Measurements from ENCODE around the gene GAS2L2. TPM values are rescaled to one million over a fixed set of nuclear protein-coding genes. Genes with fewer than 3 reads are reported as not detected.

Gene GAS2L2
- total RNA-seq, 2 experiments from 2014 or later: 0.07 TPM; not detected in 1

DNA sequence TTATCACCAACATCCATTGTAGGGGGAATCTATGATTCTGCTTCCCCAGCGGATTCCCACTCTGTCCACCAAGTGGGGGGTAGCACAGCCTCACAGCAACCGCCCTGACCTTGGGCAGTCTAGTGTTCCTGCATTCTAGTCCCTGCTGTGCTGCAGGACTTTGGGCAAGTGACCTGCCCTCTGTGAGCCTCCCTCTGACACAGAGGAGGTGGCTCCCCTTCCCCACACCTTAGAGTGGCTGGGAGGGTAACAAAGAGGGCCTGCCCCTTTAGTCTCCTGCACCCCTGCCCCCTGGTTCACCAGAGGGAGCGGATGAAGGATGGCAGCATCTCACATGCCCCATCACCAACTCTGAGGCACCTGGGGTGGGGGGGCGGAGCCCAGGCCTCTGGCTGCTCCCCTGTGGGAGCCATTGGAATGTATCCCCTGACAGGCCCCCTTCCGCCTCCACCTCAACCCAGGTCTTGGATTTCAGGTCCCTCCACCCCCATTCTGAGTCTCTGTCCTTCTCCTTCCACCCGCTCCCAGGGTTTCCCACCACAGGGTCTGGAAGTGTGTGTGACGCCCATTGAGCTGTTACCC, 10.1 kb downstream of the GAS2L2 start:
- intact Hi-C loops (cut with micrococcal nuclease): loop anchor here (10.0 kb wide), 1 partner anchor 208 kb away; the partner anchor contains the start of gene SLFN12L
- H3K4me1 Mint-ChIP-seq (ENCODE audit: low read depth): peaks cover 7% of the 10 kb centered on the region
- no peak for DNase-seq
- CTCF ChIA-PET: interaction anchor here (1.2 to 2.5 kb wide), 2 partner anchors 12 to 130 kb away, joined by 6 to 8 read pairs; partner anchors contain the start of gene RASL10B
- no peak overlapping the region for H3K4me3 Mint-ChIP-seq
- peaks cover 30% of the 10 kb centered on the region for H3K27me3 Mint-ChIP-seq (ENCODE audit: low read depth)
- H3K27ac Mint-ChIP-seq: no peak overlapping the region
- no peaks in the 10 kb centered on the region for H3K9me3 Mint-ChIP-seq
- H3K36me3 Mint-ChIP-seq (ENCODE audit: low read depth): no peaks in the 10 kb centered on the region

DNA sequence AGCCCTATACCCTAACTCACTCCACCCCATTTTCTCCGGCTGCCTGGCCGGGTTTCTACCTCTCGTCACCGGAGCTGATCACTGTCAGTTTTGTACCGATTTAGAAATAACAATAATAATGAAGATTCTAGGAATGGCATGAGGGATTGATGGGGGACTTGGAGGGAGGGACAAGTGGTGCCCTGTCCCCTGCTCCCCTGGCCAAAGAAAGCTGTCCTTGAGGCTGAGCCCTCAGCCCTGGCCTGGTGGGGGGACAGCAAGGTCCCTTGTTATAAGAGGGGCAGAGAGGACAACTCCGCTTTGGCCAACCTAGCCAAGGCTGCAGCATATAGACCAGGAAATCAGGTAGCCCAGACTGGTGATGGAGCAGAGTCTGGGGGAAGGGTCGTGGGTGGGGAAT, 10.5 kb downstream of the GAS2L2 start:
- CTCF ChIA-PET: no interaction called here
- H3K27ac Mint-ChIP-seq: no peak overlapping the region
- no peak for DNase-seq
- H3K4me3 Mint-ChIP-seq: no peak overlapping the region
- intact Hi-C loops (cut with micrococcal nuclease): loop anchor here (10.0 kb wide), 1 partner anchor 208 kb away; the partner anchor contains the start of gene SLFN12L
- peaks cover 30% of the 10 kb centered on the region for H3K27me3 Mint-ChIP-seq (ENCODE audit: low read depth)
- H3K4me1 Mint-ChIP-seq (ENCODE audit: low read depth): peaks cover 6% of the 10 kb centered on the region
- H3K9me3 Mint-ChIP-seq: no peaks in the 10 kb centered on the region
- H3K36me3 Mint-ChIP-seq (ENCODE audit: low read depth): no peaks in the 10 kb centered on the region

DNA sequence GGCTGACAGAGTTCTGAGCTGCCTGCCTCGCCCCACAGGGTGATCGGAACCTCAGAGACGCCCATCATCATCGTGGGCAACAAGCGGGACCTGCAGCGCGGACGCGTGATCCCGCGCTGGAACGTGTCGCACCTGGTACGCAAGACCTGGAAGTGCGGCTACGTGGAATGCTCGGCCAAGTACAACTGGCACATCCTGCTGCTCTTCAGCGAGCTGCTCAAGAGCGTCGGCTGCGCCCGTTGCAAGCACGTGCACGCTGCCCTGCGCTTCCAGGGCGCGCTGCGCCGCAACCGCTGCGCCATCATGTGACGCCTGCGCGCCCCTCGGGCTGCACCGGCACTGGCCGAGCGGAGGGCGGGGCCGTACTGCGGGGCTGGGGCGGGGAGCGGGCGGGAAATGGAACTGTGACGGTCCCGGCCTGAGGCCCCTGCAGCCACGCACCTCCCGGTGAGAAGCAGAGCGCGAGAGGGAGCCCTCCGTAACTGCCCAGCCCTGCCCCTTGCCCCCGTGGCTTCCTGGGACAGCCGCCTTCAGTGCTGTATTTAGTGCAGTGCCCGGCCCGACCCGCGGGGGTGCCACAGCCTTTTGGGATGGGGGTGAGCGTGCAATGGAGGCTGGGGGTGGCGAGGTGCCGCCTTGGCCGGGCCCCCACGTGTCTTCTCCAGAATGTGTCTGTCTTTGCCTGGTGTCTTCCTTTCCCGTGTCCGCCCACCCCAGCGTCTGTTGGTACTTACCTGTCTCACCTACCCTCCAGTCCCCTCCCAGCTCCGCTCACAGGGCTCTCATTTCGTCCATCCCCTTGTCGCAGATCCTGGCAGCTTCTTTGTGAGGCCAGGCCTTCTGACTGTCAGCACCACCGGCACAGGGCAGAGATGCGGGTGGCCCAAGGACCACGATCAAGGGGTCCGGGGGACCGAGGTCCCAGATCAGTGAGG, 11.8 kb downstream of the GAS2L2 start:
- CTCF ChIA-PET: no interaction called here

DNA sequence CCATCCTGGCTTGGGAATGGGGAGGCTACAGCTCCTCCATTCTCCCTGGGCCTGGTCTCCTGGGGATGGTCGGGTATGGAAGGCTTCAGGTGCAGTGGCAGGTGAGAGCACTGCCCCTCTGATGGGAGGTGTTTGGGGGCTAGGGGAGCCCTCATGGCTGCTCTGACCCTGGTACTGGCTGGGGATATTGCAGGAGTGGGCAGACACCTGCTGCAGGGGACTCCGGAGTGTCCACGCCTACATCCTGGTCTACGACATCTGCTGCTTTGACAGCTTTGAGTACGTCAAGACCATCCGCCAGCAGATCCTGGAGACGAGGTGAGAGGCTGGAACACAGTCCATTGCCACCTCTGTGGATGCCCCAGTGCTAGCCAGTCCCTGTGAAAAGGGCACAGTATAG, 12.8 kb downstream of the GAS2L2 start:
- H3K9me3 Mint-ChIP-seq: no peaks in the 10 kb centered on the region
- H3K27ac Mint-ChIP-seq: no peak overlapping the region
- CTCF ChIA-PET: interaction anchor here (0.8 to 1.0 kb wide), 2 partner anchors 9 to 14 kb away, joined by 3 to 4 read pairs; partner anchors contain the start of gene RASL10B
- DNase-seq: no peak
- H3K27me3 Mint-ChIP-seq (ENCODE audit: low read depth): peaks cover 30% of the 10 kb centered on the region
- no peaks in the 10 kb centered on the region for H3K36me3 Mint-ChIP-seq (ENCODE audit: low read depth)
- peaks cover 6% of the 10 kb centered on the region for H3K4me1 Mint-ChIP-seq (ENCODE audit: low read depth)
- intact Hi-C loops (cut with micrococcal nuclease): loop anchor here (10.0 kb wide), 1 partner anchor 205 kb away; the partner anchor contains the start of gene SLFN12L
- no peak overlapping the region for H3K4me3 Mint-ChIP-seq

More for the DNA sequence above, 11.8 kb downstream of the GAS2L2 start:
- peak overlapping the region; percentile 36 for H3K4me3 Mint-ChIP-seq
- intact Hi-C loops (cut with micrococcal nuclease): loop anchor here (10.0 kb wide), 1 partner anchor 206 kb away; the partner anchor contains the start of gene SLFN12L
- peaks cover 30% of the 10 kb centered on the region for H3K27me3 Mint-ChIP-seq (ENCODE audit: low read depth)
- H3K27ac Mint-ChIP-seq: no peak overlapping the region
- DNase-seq: peak; percentile 38
- H3K9me3 Mint-ChIP-seq: no peaks in the 10 kb centered on the region
- H3K4me1 Mint-ChIP-seq (ENCODE audit: low read depth): peaks cover 6% of the 10 kb centered on the region
- no peaks in the 10 kb centered on the region for H3K36me3 Mint-ChIP-seq (ENCODE audit: low read depth)

DNA sequence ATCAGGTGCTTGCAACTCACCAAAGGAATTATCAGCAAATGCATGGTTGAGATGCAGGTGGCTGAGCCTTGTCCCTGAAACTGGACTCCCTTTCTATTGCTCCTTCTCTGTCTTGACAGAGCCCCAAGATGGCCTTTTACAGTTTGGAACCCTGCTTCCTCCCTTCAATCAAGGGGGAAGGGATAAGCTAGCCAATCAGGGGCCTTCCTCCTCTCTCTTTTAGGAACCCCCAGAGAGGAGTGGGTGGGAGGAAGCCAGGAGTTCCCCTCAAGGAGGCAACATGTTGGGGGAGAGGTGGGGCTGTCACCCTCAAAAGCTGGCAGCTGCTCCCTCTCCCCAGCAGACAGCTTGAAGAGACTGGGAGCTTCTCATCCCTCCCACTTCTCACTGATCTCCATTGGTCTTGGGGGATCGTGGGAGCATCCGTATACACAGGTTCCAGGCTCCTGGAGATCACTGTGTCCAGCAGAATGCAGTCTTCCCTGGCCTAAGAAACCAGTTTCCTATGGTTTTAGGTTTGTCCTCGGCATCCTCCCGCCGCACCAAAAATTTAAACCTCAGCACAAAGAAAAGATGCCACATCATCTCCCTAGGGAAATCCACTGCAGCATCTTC, 14.4 kb downstream of the GAS2L2 start:
- no peak for DNase-seq
- intact Hi-C loops (cut with micrococcal nuclease): no loop called here
- Mint-ChIP-seq H3K36me3 (ENCODE audit: low read depth) (no peaks in the 10 kb centered on the region), H3K27ac (no peak overlapping the region), H3K27me3 (ENCODE audit: low read depth) (peaks cover 24% of the 10 kb centered on the region), H3K4me1 (ENCODE audit: low read depth) (peaks cover 6% of the 10 kb centered on the region), H3K9me3 (no peaks in the 10 kb centered on the region), H3K4me3 (no peak overlapping the region)
- CTCF ChIA-PET: interaction anchor here (0.5 kb wide), 2 partner anchors 16 to 32 kb away, joined by 3 to 4 read pairs; no protein-coding TSS in a partner anchor

DNA sequence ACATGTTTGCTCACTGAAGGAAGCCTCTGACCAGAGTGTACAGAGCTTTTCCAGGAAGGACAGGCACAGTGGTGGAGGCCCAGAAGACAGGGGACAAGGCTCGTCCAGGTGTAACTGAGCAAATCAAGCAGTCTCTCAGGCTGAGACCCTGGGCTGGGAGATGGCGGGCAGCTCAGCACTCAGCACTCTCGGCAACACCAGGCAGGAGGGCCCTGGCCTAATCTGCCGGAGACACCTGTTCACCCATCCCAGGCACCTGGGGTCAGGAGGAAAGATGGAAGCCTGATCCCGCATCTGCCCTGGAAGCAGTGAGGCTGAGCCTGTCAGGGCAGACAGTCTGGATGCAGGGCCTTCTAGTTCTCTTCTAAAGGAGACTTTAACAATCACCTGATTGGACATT, 16.8 kb downstream of the GAS2L2 start:
- intact Hi-C loops (cut with micrococcal nuclease): no loop called here
- CTCF ChIA-PET: interaction anchor here (1.0 to 1.8 kb wide), 2 partner anchors 11 to 21 kb away, joined by 3 to 5 read pairs; no protein-coding TSS in a partner anchor
- peaks cover 3% of the 10 kb centered on the region for H3K4me1 Mint-ChIP-seq (ENCODE audit: low read depth)
- no peaks in the 10 kb centered on the region for H3K9me3 Mint-ChIP-seq
- H3K27ac Mint-ChIP-seq: no peak overlapping the region
- no peak for DNase-seq
- H3K36me3 Mint-ChIP-seq (ENCODE audit: low read depth): no peaks in the 10 kb centered on the region
- peaks cover 10% of the 10 kb centered on the region for H3K27me3 Mint-ChIP-seq (ENCODE audit: low read depth)
- H3K4me3 Mint-ChIP-seq: no peak overlapping the region

DNA sequence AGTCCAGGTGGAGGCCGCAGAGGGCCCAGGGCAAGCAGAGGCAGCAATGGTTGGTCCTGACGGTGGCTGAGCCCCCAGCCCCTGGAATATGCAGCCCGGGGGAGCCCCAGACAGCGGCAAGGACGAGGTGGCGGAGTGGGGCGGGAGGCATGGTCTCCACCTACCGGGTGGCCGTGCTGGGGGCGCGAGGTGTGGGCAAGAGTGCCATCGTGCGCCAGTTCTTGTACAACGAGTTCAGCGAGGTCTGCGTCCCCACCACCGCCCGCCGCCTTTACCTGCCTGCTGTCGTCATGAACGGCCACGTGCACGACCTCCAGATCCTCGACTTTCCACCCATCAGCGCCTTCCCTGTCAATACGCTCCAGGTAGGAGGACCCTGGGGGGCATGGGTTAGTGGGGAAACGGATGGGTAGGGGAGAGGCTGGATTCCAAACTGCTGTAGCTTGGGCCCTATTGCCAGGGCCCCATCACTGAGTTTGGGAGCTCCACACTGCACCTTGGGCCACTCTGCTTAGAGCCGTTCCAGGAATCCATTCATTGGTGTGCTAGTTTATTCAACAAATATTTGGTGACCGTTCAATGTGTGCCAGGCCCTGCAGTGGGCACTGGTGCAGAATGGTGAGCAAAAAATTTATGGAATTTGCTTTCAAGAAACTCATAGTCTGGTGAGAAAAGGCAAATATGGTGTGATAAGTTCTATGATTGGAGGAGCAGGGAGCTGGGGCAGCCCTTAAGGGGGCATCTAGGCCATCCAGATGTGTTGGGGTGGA, 17.8 kb downstream of the GAS2L2 start:
- CTCF ChIA-PET: interaction anchor here (1.0 to 1.8 kb wide), 2 partner anchors 12 to 20 kb away, joined by 3 to 5 read pairs; no protein-coding TSS in a partner anchor
- H3K9me3 Mint-ChIP-seq: no peaks in the 10 kb centered on the region
- H3K4me1 Mint-ChIP-seq (ENCODE audit: low read depth): peaks cover 13% of the 10 kb centered on the region
- H3K27me3 Mint-ChIP-seq (ENCODE audit: low read depth): peaks cover 5% of the 10 kb centered on the region
- no peak for DNase-seq
- no peaks in the 10 kb centered on the region for H3K36me3 Mint-ChIP-seq (ENCODE audit: low read depth)
- intact Hi-C loops (cut with micrococcal nuclease): no loop called here
- no peak overlapping the region for H3K27ac Mint-ChIP-seq
- no peak overlapping the region for H3K4me3 Mint-ChIP-seq

DNA sequence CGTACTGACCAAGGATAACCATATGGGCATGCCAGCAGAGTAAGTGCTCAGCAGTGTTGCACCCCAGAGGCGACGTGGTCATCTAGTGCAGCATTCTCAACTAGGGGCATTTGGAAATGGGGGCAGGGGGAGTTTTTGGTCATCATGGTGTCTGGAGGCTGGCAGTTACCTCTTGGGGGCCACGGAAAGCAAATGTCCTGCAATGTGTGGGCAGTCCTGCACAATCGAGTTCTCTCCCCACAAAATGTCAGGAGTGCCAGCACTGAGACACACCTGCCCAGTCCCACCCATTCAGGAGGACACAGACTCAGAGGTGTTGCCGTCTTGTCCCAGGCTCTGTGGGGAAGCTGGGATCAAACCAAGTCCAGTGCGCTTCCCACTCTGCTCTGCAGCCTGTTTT, 18.6 kb downstream of the GAS2L2 start:
- intact Hi-C loops (cut with micrococcal nuclease): no loop called here
- H3K4me1 Mint-ChIP-seq (ENCODE audit: low read depth): peaks cover 16% of the 10 kb centered on the region
- CTCF ChIA-PET: no interaction called here
- no peak overlapping the region for H3K4me3 Mint-ChIP-seq
- H3K27ac Mint-ChIP-seq: no peak overlapping the region
- H3K27me3 Mint-ChIP-seq (ENCODE audit: low read depth): no peaks in the 10 kb centered on the region
- no peaks in the 10 kb centered on the region for H3K9me3 Mint-ChIP-seq
- H3K36me3 Mint-ChIP-seq (ENCODE audit: low read depth): no peaks in the 10 kb centered on the region
- no peak for DNase-seq

DNA sequence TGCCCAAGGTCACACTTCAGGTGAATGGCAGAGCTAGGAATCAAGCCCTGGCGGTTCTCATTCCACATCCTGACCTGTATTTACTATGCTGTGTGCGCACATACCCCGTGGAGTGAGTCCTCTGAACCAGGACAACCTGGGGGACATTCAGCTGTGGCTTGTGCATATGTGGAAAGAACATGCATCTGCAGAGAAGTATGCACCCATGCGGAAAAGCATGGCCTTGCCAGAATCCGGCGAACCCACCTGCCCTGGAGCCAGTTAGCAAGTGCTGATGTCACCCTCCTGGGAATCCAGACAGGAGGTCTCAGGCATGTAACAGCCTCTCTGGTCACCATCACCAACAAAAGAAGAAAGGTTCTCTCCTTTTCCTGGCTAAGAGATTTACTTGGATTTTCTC, 19.7 kb downstream of the GAS2L2 start:
- Mint-ChIP-seq H3K36me3 (ENCODE audit: low read depth) (no peaks in the 10 kb centered on the region), H3K27ac (no peak overlapping the region), H3K27me3 (ENCODE audit: low read depth) (no peaks in the 10 kb centered on the region), H3K9me3 (no peaks in the 10 kb centered on the region), H3K4me1 (ENCODE audit: low read depth) (peaks cover 16% of the 10 kb centered on the region), H3K4me3 (no peak overlapping the region)
- CTCF ChIA-PET: no interaction called here
- no peak for DNase-seq
- intact Hi-C loops (cut with micrococcal nuclease): no loop called here

DNA sequence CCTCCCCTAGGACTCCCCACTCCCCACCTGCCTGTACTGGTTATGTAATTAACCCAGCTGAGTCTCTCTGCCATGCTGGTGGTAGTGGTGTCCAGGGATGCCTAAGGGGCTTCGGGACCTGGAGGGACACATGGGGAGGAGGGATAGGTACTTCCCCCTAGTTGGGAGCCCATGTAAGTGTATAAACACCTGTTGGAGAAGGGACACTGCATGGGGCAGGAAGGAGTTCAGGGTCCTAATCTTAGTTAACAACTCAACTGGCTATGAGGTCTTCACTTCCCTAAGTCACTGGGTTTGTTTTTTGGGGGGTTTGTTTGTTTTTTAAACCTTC, 20.3 kb downstream of the GAS2L2 start:
- H3K4me3 Mint-ChIP-seq: peak overlapping the region; percentile 52
- CTCF ChIA-PET: interaction anchor here (0.5 kb wide), 1 partner anchor 64 kb away, joined by 4 read pairs; no protein-coding TSS in a partner anchor
- H3K4me1 Mint-ChIP-seq (ENCODE audit: low read depth): peaks cover 16% of the 10 kb centered on the region
- no peak for DNase-seq
- no peak overlapping the region for H3K27ac Mint-ChIP-seq
- H3K9me3 Mint-ChIP-seq: no peaks in the 10 kb centered on the region
- H3K36me3 Mint-ChIP-seq (ENCODE audit: low read depth): no peaks in the 10 kb centered on the region
- H3K27me3 Mint-ChIP-seq (ENCODE audit: low read depth): no peaks in the 10 kb centered on the region
- intact Hi-C loops (cut with micrococcal nuclease): no loop called here

DNA sequence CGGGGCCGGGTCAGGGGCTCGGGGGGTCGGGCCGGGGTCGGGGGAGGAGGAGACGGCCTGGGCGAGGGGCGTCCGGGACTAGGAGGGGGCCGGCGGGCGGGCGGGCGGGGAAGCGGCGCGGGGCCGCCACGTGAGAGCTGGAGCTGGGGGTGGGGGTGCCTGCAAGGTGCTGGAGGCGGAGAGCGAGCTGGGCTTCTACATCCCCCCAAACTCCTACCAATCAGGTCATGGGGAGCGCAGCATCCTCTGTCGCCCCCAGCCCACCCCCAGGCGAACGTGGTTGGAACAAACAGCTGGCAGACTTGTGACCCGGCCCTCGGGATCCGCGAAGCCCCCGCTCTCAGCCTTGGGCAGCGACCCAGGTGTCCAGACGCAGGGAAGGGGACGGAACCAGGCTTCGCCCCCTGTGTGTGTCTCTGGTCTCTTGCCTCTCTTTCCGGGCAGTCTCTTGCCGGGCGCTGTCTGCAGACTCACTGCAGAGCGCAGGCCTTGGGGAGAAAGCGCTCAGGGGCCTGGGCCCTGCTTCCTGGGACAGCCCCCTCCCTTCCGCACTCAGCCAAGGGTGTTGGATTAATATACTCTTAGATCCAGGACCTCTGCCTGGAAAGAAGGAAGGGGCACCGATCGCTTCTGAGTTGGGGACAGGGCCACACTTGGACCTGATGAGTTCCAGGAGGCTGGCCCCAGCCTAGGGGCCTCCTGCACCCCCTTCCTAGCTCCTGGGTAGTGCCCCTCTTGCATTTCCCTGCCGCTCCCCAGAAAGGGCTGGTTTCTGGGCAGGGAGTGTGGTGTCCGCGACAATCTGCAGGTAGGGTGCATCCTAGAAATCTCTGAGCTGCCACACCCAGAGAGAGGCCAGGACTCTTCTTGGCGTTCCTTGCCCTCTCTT, 20.9 kb downstream of the GAS2L2 start:
- no peak overlapping the region for H3K27ac Mint-ChIP-seq
- peak overlapping the region; percentile 52 for H3K4me3 Mint-ChIP-seq
- H3K27me3 Mint-ChIP-seq (ENCODE audit: low read depth): no peaks in the 10 kb centered on the region
- no peaks in the 10 kb centered on the region for H3K36me3 Mint-ChIP-seq (ENCODE audit: low read depth)
- DNase-seq: no peak
- intact Hi-C loops (cut with micrococcal nuclease): no loop called here
- CTCF ChIA-PET: interaction anchor here (0.5 to 2.8 kb wide), 7 partner anchors 8 to 136 kb away, joined by 3 to 16 read pairs (median 4); no protein-coding TSS in a partner anchor
- H3K9me3 Mint-ChIP-seq: no peaks in the 10 kb centered on the region
- peaks cover 16% of the 10 kb centered on the region for H3K4me1 Mint-ChIP-seq (ENCODE audit: low read depth)

Measured in activated naive CD4-positive, alpha-beta T cell treated with anti-CD3 and anti-CD28 coated beads for 36 hours (primary cell).